ENCODE results near the gene KCNJ6.

The KCNJ6 gene

DNA sequence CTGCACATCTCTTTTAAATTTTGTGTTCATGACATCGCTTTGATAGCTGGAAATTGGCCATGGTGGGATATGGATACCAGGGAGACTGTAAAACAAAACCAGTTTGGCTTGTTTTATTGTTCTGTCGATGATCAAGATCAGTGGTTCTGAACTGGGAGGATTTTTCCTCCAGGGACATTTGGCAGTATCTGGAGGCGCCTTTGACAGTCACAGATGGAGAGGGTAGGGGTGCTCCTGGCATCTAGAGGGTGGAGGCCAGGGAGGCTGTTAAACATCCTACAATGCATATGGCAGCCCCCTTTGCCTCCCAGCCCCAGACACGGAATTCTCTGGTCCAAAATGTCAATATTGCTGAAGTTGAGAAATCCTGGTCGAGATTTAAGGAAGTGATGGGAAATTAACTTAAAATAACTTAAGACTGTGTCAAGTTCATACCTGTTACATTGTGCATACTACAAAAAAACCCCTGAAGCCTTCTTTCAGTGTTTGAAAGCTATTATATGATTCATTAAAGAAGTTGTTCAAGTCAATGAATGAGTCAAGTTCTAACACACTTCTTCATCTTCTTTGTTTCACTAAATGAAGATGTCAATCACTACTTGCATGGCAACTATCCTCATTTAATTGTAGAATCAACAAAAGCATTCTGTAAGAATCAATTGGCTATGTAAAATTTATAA, 150.9 kb downstream of the KCNJ6 start:
- no peak for TF ChIP-seq GLIS3 (CRISPR knock-in tag; IDR thresholded peaks at IDR 0.05)
- TF ChIP-seq OSR1 (CRISPR knock-in tag; IDR thresholded peaks at IDR 0.05), result no peak
- no peak for TF ChIP-seq PPARA (CRISPR knock-in tag; IDR thresholded peaks at IDR 0.05; ENCODE audit: borderline replicate concordance)
- no peak for TF ChIP-seq CSDC2 (CRISPR knock-in tag; IDR thresholded peaks at IDR 0.05)
- no peak for TF ChIP-seq ZNF70 (CRISPR knock-in tag; IDR thresholded peaks at IDR 0.05)
- TF ChIP-seq CSRNP3 (CRISPR knock-in tag; IDR thresholded peaks at IDR 0.05), result no peak
- TF ChIP-seq, protein P1, sequence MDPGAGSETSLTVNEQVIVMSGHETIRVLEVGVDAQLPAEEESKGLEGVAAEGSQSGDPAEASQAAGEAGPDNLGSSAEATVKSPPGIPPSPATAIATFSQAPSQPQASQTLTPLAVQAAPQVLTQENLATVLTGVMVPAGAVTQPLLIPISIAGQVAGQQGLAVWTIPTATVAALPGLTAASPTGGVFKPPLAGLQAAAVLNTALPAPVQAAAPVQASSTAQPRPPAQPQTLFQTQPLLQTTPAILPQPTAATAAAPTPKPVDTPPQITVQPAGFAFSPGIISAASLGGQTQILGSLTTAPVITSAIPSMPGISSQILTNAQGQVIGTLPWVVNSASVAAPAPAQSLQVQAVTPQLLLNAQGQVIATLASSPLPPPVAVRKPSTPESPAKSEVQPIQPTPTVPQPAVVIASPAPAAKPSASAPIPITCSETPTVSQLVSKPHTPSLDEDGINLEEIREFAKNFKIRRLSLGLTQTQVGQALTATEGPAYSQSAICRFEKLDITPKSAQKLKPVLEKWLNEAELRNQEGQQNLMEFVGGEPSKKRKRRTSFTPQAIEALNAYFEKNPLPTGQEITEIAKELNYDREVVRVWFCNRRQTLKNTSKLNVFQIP (CRISPR knock-in tag; IDR thresholded peaks at IDR 0.05; ENCODE audit: borderline replicate concordance, low read depth), result no peak
- no peak for TF ChIP-seq ISL1 (CRISPR knock-in tag; IDR thresholded peaks at IDR 0.05)
- no peak for TF ChIP-seq ZFP3 (CRISPR knock-in tag; IDR thresholded peaks at IDR 0.05)
- TF ChIP-seq CREB5 (CRISPR knock-in tag; IDR thresholded peaks at IDR 0.05; ENCODE audit: low read depth), result no peak
- no peak for TF ChIP-seq ZFP30 (CRISPR knock-in tag; IDR thresholded peaks at IDR 0.05)
- TF ChIP-seq, protein P2, sequence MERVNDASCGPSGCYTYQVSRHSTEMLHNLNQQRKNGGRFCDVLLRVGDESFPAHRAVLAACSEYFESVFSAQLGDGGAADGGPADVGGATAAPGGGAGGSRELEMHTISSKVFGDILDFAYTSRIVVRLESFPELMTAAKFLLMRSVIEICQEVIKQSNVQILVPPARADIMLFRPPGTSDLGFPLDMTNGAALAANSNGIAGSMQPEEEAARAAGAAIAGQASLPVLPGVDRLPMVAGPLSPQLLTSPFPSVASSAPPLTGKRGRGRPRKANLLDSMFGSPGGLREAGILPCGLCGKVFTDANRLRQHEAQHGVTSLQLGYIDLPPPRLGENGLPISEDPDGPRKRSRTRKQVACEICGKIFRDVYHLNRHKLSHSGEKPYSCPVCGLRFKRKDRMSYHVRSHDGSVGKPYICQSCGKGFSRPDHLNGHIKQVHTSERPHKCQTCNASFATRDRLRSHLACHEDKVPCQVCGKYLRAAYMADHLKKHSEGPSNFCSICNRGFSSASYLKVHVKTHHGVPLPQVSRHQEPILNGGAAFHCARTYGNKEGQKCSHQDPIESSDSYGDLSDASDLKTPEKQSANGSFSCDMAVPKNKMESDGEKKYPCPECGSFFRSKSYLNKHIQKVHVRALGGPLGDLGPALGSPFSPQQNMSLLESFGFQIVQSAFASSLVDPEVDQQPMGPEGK (CRISPR knock-in tag; IDR thresholded peaks at IDR 0.05; ENCODE audit: borderline replicate concordance), result no peak
- TF ChIP-seq TOX (CRISPR knock-in tag; IDR thresholded peaks at IDR 0.05; ENCODE audit: borderline replicate concordance), result no peak
- TF ChIP-seq RARB (CRISPR knock-in tag; IDR thresholded peaks at IDR 0.05), result no peak
- TF ChIP-seq, protein P3, sequence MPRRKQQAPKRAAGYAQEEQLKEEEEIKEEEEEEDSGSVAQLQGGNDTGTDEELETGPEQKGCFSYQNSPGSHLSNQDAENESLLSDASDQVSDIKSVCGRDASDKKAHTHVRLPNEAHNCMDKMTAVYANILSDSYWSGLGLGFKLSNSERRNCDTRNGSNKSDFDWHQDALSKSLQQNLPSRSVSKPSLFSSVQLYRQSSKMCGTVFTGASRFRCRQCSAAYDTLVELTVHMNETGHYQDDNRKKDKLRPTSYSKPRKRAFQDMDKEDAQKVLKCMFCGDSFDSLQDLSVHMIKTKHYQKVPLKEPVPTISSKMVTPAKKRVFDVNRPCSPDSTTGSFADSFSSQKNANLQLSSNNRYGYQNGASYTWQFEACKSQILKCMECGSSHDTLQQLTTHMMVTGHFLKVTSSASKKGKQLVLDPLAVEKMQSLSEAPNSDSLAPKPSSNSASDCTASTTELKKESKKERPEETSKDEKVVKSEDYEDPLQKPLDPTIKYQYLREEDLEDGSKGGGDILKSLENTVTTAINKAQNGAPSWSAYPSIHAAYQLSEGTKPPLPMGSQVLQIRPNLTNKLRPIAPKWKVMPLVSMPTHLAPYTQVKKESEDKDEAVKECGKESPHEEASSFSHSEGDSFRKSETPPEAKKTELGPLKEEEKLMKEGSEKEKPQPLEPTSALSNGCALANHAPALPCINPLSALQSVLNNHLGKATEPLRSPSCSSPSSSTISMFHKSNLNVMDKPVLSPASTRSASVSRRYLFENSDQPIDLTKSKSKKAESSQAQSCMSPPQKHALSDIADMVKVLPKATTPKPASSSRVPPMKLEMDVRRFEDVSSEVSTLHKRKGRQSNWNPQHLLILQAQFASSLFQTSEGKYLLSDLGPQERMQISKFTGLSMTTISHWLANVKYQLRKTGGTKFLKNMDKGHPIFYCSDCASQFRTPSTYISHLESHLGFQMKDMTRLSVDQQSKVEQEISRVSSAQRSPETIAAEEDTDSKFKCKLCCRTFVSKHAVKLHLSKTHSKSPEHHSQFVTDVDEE (CRISPR knock-in tag; IDR thresholded peaks at IDR 0.05), result no peak
- TF ChIP-seq ZNF565 (CRISPR knock-in tag; conservative IDR thresholded peaks at IDR 0.05; ENCODE audit: low read depth), result no peak
- TF ChIP-seq BACH2 (CRISPR knock-in tag; IDR thresholded peaks at IDR 0.05; ENCODE audit: borderline replicate concordance), result no peak
- no peak for ATAC-seq

GRCh38 chr21:37764691-37765090, 151.6 kb downstream of the KCNJ6 start:
- TF ChIP-seq CSDC2 (CRISPR knock-in tag; IDR thresholded peaks at IDR 0.05), result no peak
- TF ChIP-seq ZC3H10 (CRISPR knock-in tag; IDR thresholded peaks at IDR 0.05), result no peak
- no peak for TF ChIP-seq OSR1 (CRISPR knock-in tag; IDR thresholded peaks at IDR 0.05)
- TF ChIP-seq, protein P1 (CRISPR knock-in tag; IDR thresholded peaks at IDR 0.05; ENCODE audit: borderline replicate concordance, low read depth), result no peak
- TF ChIP-seq, protein P2 (CRISPR knock-in tag; IDR thresholded peaks at IDR 0.05; ENCODE audit: borderline replicate concordance), result no peak
- TF ChIP-seq ESRRG (CRISPR knock-in tag; IDR thresholded peaks at IDR 0.05), result no peak
- no peak for TF ChIP-seq CSRNP3 (CRISPR knock-in tag; IDR thresholded peaks at IDR 0.05)
- TF ChIP-seq BACH2 (CRISPR knock-in tag; IDR thresholded peaks at IDR 0.05; ENCODE audit: borderline replicate concordance), result no peak
- no peak for TF ChIP-seq PPARA (CRISPR knock-in tag; IDR thresholded peaks at IDR 0.05; ENCODE audit: borderline replicate concordance)
- no peak for ATAC-seq

Data from SK-N-SH treated with all-trans-retinoic acid at 6 μM for 48 hours (cell line).